HUES48 (cell line): Measurements from ENCODE around the gene APBB2.

Experiments
- H3K27ac ChIP-seq: one replicate; pipeline ENCODE4 v1.7.0; 2013; ENCODE audit warnings: low read depth, low read length, inconsistent platforms
- H3K27me3 ChIP-seq: 2 replicates; pipeline ENCODE4 v1.6.1; 2013; ENCODE audit warnings: mild to moderate bottlenecking, low read length; ENCODE audit not compliant: control insufficient read depth, insufficient read depth
- H3K36me3 ChIP-seq: 2 replicates; pipeline ENCODE4 v1.6.1; 2013; ENCODE audit warnings: low read length; ENCODE audit not compliant: control insufficient read depth, insufficient read depth
- H3K4me1 ChIP-seq: 2 replicates; pipeline ENCODE4 v1.6.1; 2013; ENCODE audit warnings: mild to moderate bottlenecking, low read length; ENCODE audit not compliant: control insufficient read depth, insufficient read depth
- H3K4me3 ChIP-seq: 2 replicates; pipeline ENCODE4 v1.5.1; 2013; ENCODE audit warnings: mild to moderate bottlenecking, low read depth, low read length
- H3K9ac ChIP-seq: 2 replicates; pipeline ENCODE4 v1.6.1; 2013; ENCODE audit warnings: mild to moderate bottlenecking, low read depth, low read length, moderate library complexity
- H3K9me3 ChIP-seq: 2 replicates; pipeline ENCODE4 v1.6.1; 2013; ENCODE audit warnings: low read length; ENCODE audit not compliant: control insufficient read depth, insufficient read depth

The APBB2 gene

GRCh38 chr4:41189076-41189475 lies 25.3 kb downstream of the APBB2 start:
- Histone ChIP-seq H3K36me3 (no peaks in the 10 kb centered on the region), H3K9me3 (no peaks in the 10 kb centered on the region), H3K9ac (no peak overlapping the region), H3K4me3 (no peak overlapping the region), H3K27ac (no peak overlapping the region), H3K27me3 (no peaks in the 10 kb centered on the region), H3K4me1 (peaks cover 19% of the 10 kb centered on the region)

- no peak overlapping the region for H3K27ac ChIP-seq
- H3K4me1 ChIP-seq = peaks cover 19% of the 10 kb centered on the region
- H3K9me3 ChIP-seq = no peaks in the 10 kb centered on the region
- H3K9ac ChIP-seq = no peak overlapping the region
- no peaks in the 10 kb centered on the region for H3K27me3 ChIP-seq
- no peaks in the 10 kb centered on the region for H3K36me3 ChIP-seq
- no peak overlapping the region for H3K4me3 ChIP-seq
These were observed 28.4 kb downstream of the APBB2 start for GRCh38 chr4:41185614-41186592.

GRCh38 chr4:41184009-41184408 lies 30.3 kb downstream of the APBB2 start:
- Histone ChIP-seq H3K9me3 (no peaks in the 10 kb centered on the region), H3K9ac (no peak overlapping the region), H3K4me3 (no peak overlapping the region), H3K4me1 (peaks cover 23% of the 10 kb centered on the region), H3K27me3 (no peaks in the 10 kb centered on the region), H3K27ac (no peak overlapping the region), H3K36me3 (no peaks in the 10 kb centered on the region)

DNA sequence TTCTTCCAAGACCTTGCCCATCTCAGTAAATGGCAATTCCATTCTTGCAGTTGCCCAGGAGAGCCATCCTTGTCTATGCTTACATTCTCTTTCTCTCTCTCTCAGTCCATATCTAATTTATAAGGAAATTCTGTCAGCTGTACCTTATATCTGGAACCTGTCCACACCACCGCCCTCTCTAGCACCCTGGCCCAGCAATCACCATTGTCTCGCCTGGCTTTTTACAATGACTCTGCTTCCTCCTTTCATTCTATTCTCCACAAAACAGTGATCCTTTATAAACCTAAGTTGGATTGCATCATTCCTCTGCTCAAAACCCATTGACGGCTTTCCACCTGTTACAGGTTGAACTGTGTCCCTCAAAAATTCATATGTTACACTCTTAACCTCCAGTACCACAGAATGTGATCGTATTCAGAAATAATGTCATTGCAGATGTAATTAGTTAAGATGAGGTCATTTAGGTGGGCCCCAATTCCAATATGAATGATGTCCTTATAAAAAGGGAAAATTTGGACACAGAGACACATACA lies 31.3 kb downstream of the APBB2 start:
- Histone ChIP-seq H3K4me1 (peaks cover 22% of the 10 kb centered on the region), H3K9me3 (no peaks in the 10 kb centered on the region)

DNA sequence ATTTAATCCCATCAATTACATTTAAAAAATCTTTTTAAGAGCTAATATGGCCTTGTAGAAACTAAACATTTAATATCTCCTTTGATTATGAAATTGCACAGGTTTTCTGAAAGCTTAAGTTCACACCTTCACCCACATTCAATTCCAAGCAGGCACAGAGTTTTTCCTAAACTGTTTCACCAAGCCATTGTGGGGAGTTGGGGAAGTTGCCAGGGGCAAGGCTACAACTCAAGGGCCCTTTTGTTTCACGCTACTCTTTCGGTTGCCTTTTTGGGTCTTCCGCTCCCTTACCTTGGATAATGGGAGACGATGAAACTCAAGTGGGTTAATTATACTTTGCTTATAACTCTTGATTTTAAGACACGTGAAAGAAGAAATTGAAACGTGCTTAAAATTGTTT lies 33.3 kb downstream of the APBB2 start:
- no peak overlapping the region for H3K27ac ChIP-seq
- no peak overlapping the region for H3K9ac ChIP-seq
- no peak overlapping the region for H3K4me3 ChIP-seq
- no peaks in the 10 kb centered on the region for H3K36me3 ChIP-seq
- no peaks in the 10 kb centered on the region for H3K27me3 ChIP-seq
- H3K9me3 ChIP-seq = no peaks in the 10 kb centered on the region
- H3K4me1 ChIP-seq = peaks cover 21% of the 10 kb centered on the region

More for the DNA sequence above, 31.3 kb downstream of the APBB2 start:
- H3K27ac ChIP-seq = no peak overlapping the region
- no peaks in the 10 kb centered on the region for H3K36me3 ChIP-seq
- no peak overlapping the region for H3K9ac ChIP-seq
- no peak overlapping the region for H3K4me3 ChIP-seq
- no peaks in the 10 kb centered on the region for H3K27me3 ChIP-seq

- Histone ChIP-seq H3K9me3 (no peaks in the 10 kb centered on the region), H3K27me3 (no peaks in the 10 kb centered on the region), H3K4me3 (no peak overlapping the region), H3K9ac (no peak overlapping the region), H3K4me1 (peaks cover 21% of the 10 kb centered on the region), H3K27ac (no peak overlapping the region), H3K36me3 (no peaks in the 10 kb centered on the region)
These were observed 34.7 kb downstream of the APBB2 start for GRCh38 chr4:41179498-41180195.

GRCh38 chr4:41178372-41179370 lies 35.7 kb downstream of the APBB2 start:
- Histone ChIP-seq H3K36me3 (no peaks in the 10 kb centered on the region), H3K4me3 (no peak overlapping the region), H3K9ac (no peak overlapping the region), H3K9me3 (no peaks in the 10 kb centered on the region), H3K27me3 (no peaks in the 10 kb centered on the region), H3K4me1 (peaks cover 21% of the 10 kb centered on the region), H3K27ac (no peak overlapping the region)

DNA sequence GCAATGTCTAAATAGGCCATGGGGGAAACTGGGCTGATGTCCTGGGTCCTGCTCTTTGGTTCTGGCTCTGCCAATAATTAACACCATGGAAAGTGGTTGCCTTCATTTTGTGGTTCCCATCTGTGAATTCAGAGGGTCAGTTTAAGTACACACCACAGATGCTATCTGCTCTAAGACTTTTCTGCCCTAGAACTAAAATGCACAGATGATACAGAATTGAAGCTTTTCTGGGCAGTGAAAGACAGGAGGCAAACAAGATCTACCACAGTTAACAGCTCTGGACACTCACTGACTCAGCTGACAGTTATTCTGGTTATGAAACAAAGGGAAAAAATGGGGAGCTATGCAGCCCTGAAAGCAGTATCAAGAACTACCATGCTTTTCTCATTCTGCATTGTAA lies 37.3 kb downstream of the APBB2 start:
- Histone ChIP-seq H3K36me3 (no peaks in the 10 kb centered on the region), H3K4me3 (no peak overlapping the region), H3K9ac (no peak overlapping the region), H3K4me1 (peaks cover 21% of the 10 kb centered on the region), H3K27me3 (no peaks in the 10 kb centered on the region), H3K27ac (no peak overlapping the region), H3K9me3 (no peaks in the 10 kb centered on the region)

- H3K27ac ChIP-seq = no peak overlapping the region
- H3K36me3 ChIP-seq = no peaks in the 10 kb centered on the region
- peaks cover 21% of the 10 kb centered on the region for H3K4me1 ChIP-seq
- no peaks in the 10 kb centered on the region for H3K27me3 ChIP-seq
- no peak overlapping the region for H3K4me3 ChIP-seq
- no peak overlapping the region for H3K9ac ChIP-seq
- no peaks in the 10 kb centered on the region for H3K9me3 ChIP-seq
These were observed 38.0 kb downstream of the APBB2 start for GRCh38 chr4:41176340-41176739.

- Histone ChIP-seq H3K27ac (no peak overlapping the region), H3K9me3 (no peaks in the 10 kb centered on the region), H3K4me3 (no peak overlapping the region), H3K27me3 (no peaks in the 10 kb centered on the region), H3K4me1 (peaks cover 21% of the 10 kb centered on the region), H3K36me3 (no peaks in the 10 kb centered on the region), H3K9ac (no peak overlapping the region)
These were observed 38.5 kb downstream of the APBB2 start for GRCh38 chr4:41175794-41176193.
